HCT116 (cell line): ENCODE results near the gene FAM234A. TPM values are rescaled to one million over a fixed set of nuclear protein-coding genes. Genes with fewer than 3 reads are reported as not detected.

Experiments
- ATAC-seq: fragments of 200-7000 bp; cut with Tn5 transposase; 2 replicates; pipeline ENCODE4 v1.9.1; 2020; ENCODE audit warnings: mild to moderate bottlenecking, moderate library complexity
- BruUV-seq: library from RNA; stranded (reverse); fragments of 400-500 nt; replicated peaks from 2 replicates; lab custom pipeline; 2021; lab: Mats Ljungman, UMichigan
- CTCF ChIA-PET: fragments of 300-600 bp; sonication (Branson Sonifier 250); formaldehyde crosslinking; loops from one replicate; lab custom pipeline; 2021; ENCODE audit warnings: antibody characterized with exemption; lab: Charles Lee
- POLR2A ChIA-PET: fragments of 300-600, 350-600 bp; sonication (Branson Sonifier 250); formaldehyde crosslinking; loops from one replicate; lab custom pipeline; 2021; ENCODE audit warnings: antibody characterized with exemption; lab: Charles Lee
- RAD21 ChIA-PET, 2 experiments: fragments of 300-600 bp; sonication (Branson Sonifier 250); formaldehyde crosslinking; loops; one replicate each; lab custom pipeline; 2023; ENCODE audit warnings: low total read pairs in 2 of 2; ENCODE audit not compliant: uncharacterized antibody in 2 of 2, unreplicated experiment in 2 of 2, low non-redundant PET in 1 of 2; lab: Charles Lee
- DNase-seq: peaks from one replicate; pipeline ENCODE4 v3.0.0-alpha.2; 2010; ENCODE audit warnings: low read depth, low spot score
- H2AFZ ChIP-seq: fragments of 200-600 bp; shearing (Covaris generic), sonication (generic); 2 replicates; pipeline ENCODE4 v1.6.1; 2017; ENCODE audit warnings: low read depth, mixed run types, mixed read lengths, antibody characterized with exemption, low read length; ENCODE audit not compliant: poor library complexity, severe bottlenecking
- H3K27ac ChIP-seq: 2 replicates; pipeline ENCODE4 v1.5.1; 2012; ENCODE audit warnings: low read depth, low read length
- H3K27me3 ChIP-seq: fragments of 200-600 bp; sonication (generic); 2 replicates; pipeline ENCODE4 v1.6.1; 2016; ENCODE audit warnings: mixed run types, low read length, mixed read lengths; ENCODE audit not compliant: insufficient read depth
- H3K36me3 ChIP-seq, 2 experiments: fragments of 200-500 bp in 1 of 2; fragments of 200-600 bp in 1 of 2; sonication (Bioruptor generic) in 1 of 2; sonication (generic) in 1 of 2; 2 replicates each; pipeline versions ENCODE4 v1.5.1 to v1.6.1; 2014 to 2016; ENCODE audit warnings: low read length in 2 of 2, inconsistent platforms in 1 of 2, mixed read lengths in 1 of 2, mixed run types in 1 of 2; ENCODE audit not compliant: insufficient read depth in 2 of 2, control insufficient read depth in 1 of 2
- H3K4me1 ChIP-seq, 2 experiments: fragments of 200-600 bp in 1 of 2; sonication (generic) in 1 of 2; 2 replicates each; pipeline versions ENCODE4 v1.5.1 to v1.6.1; 2012 to 2017; ENCODE audit warnings: low read length in 2 of 2, inconsistent platforms in 1 of 2, mild to moderate bottlenecking in 1 of 2, mixed read lengths in 1 of 2, mixed run types in 1 of 2, moderate library complexity in 1 of 2; ENCODE audit not compliant: insufficient read depth in 2 of 2, control insufficient read depth in 1 of 2
- H3K4me2 ChIP-seq: fragments of 200-600 bp; sonication (generic); 2 replicates; pipeline ENCODE4 v1.6.1; 2017; ENCODE audit warnings: mixed run types, low read length, mixed read lengths
- H3K4me3 ChIP-seq, 2 experiments: fragments of 200-600 bp in 1 of 2; sonication (generic) in 1 of 2; replicated peaks in 1 of 2; 2 replicates each; pipeline ENCODE4 v1.5.1; 2011 to 2016; ENCODE audit warnings: low read length in 2 of 2, control low read depth in 1 of 2, low read depth in 1 of 2, mild to moderate bottlenecking in 1 of 2, mixed read lengths in 1 of 2, mixed run types in 1 of 2
- H3K79me2 ChIP-seq: fragments of 200-600 bp; sonication (generic); 2 replicates; pipeline ENCODE4 v1.6.1; 2017; ENCODE audit warnings: mild to moderate bottlenecking, mixed run types, low read length, moderate library complexity, mixed read lengths; ENCODE audit not compliant: insufficient read depth
- H3K9ac ChIP-seq: fragments of 200-600 bp; sonication (generic); 2 replicates; pipeline ENCODE4 v1.6.1; 2016; ENCODE audit warnings: low read length, mixed read lengths
- H3K9me2 ChIP-seq: fragments of 200-600 bp; sonication (generic), shearing (Covaris generic); 2 replicates; pipeline ENCODE4 v1.6.1; 2017; ENCODE audit warnings: mixed run types, mild to moderate bottlenecking, moderate library complexity; ENCODE audit not compliant: insufficient read depth
- H3K9me3 ChIP-seq, 2 experiments: fragments of 200-500 bp in 1 of 2; fragments of 200-600 bp in 1 of 2; sonication (Bioruptor generic) in 1 of 2; sonication (generic) in 1 of 2; 2 replicates each; pipeline ENCODE4 v1.6.1; 2014 to 2017; ENCODE audit warnings: low read length in 2 of 2, mixed read lengths in 2 of 2, inconsistent platforms in 1 of 2, low read depth in 1 of 2, mild to moderate bottlenecking in 1 of 2, mixed run types in 1 of 2, moderate library complexity in 1 of 2; ENCODE audit not compliant: control insufficient read depth in 1 of 2, insufficient read depth in 1 of 2
- H4K20me1 ChIP-seq: fragments of 200-600 bp; sonication (generic), shearing (Covaris generic); 2 replicates; pipeline ENCODE4 v1.6.1; 2017; ENCODE audit warnings: mixed run types, mild to moderate bottlenecking, moderate library complexity; ENCODE audit not compliant: insufficient read depth
- ATF3 ChIP-seq: IDR thresholded peaks from 2 replicates; pipeline ENCODE4 v1.6.1; 2012
- CBX3 ChIP-seq: IDR thresholded peaks from 2 replicates; pipeline ENCODE4 v1.6.1; 2012; ENCODE audit warnings: low read depth
- CEBPB ChIP-seq: IDR thresholded peaks from 2 replicates; pipeline ENCODE4 v1.6.1; 2012; ENCODE audit warnings: low read depth
- CTCF ChIP-seq, 3 experiments: fragments of 200-600 bp in 1 of 3; sonication (generic) in 1 of 3; IDR thresholded peaks in 2 of 3; conservative IDR thresholded peaks in 1 of 3; 2 replicates each; pipeline ENCODE4 v1.5.1; 2012 to 2017; ENCODE audit warnings: low read depth in 2 of 3, low read length in 2 of 3, antibody characterized with exemption in 1 of 3, borderline replicate concordance in 1 of 3, control low read depth in 1 of 3, mild to moderate bottlenecking in 1 of 3, mixed read lengths in 1 of 3, mixed run types in 1 of 3, moderate library complexity in 1 of 3; ENCODE audit not compliant: insufficient read depth in 1 of 3
- ELF1 ChIP-seq: IDR thresholded peaks from 2 replicates; pipeline ENCODE4 v1.6.1; 2012; ENCODE audit warnings: low read depth, borderline replicate concordance
- EZH2phosphoT487 ChIP-seq: fragments of 200-600 bp; IDR thresholded peaks from 2 replicates; pipeline ENCODE4 v1.6.1; 2018; ENCODE audit warnings: antibody characterized with exemption, borderline replicate concordance
- FOSL1 ChIP-seq: IDR thresholded peaks from 2 replicates; pipeline ENCODE4 v1.6.1; 2012; ENCODE audit warnings: low read depth
- POLR2A ChIP-seq: IDR thresholded peaks from 2 replicates; pipeline ENCODE4 v1.7.0; 2011; ENCODE audit warnings: borderline replicate concordance; ENCODE audit not compliant: insufficient read depth, insufficient read length; ENCODE audit errors: extremely low read depth
- SP1 ChIP-seq: IDR thresholded peaks from 2 replicates; pipeline ENCODE4 v1.6.1; 2012; ENCODE audit warnings: low read depth
- TCF7L2 ChIP-seq: IDR thresholded peaks from 2 replicates; pipeline ENCODE4 v1.7.0; 2011; ENCODE audit warnings: borderline replicate concordance, inconsistent platforms; ENCODE audit not compliant: insufficient read depth, insufficient read length; ENCODE audit errors: extremely low read depth
- YY1 ChIP-seq: IDR thresholded peaks from 2 replicates; pipeline ENCODE4 v1.6.1; 2011; ENCODE audit warnings: low read length, low read depth, moderate library complexity, mild to moderate bottlenecking; ENCODE audit not compliant: insufficient replicate concordance; ENCODE audit errors: extremely low read depth
- ZNF274 ChIP-seq: fragments of 200-500 bp; sonication (Bioruptor generic); IDR thresholded peaks from 2 replicates; pipeline ENCODE4 v1.6.1; 2014; ENCODE audit warnings: mild to moderate bottlenecking, low read depth, low read length, inconsistent platforms
- intact Hi-C: fragments of 100-400 bp; cut with micrococcal nuclease; formaldehyde crosslinking; loops from 2 replicates; pipeline ENCODE4 v1.10.0; 2022
- total RNA-seq: library from RNA; stranded (reverse); gene quantifications from one replicate; pipeline ENCODE4 v1.2.1, GENCODE V29; 2021; ENCODE audit not compliant: unreplicated experiment

The FAM234A gene
- total RNA-seq, 1 experiment from 2014 or later = 36.4 TPM

- TF ChIP-seq ATF3 (no peak), ELF1 (no peak), CEBPB (no peak), CTCF (IDR thresholded peaks at IDR 0.05 in 2 of 3, conservative IDR thresholded peaks at IDR 0.05 in 1 of 3; ENCODE audit: borderline replicate concordance in 1 of 3, insufficient read depth in 1 of 3, low read depth in 2 of 3, low read length in 2 of 3) (no peak), YY1 (no peak), EZH2phosphoT487 (no peak), CBX3 (no peak), SP1 (no peak), POLR2A (no peak), TCF7L2 (no peak), FOSL1 (no peak), ZNF274 (no peak)
- H2AFZ ChIP-seq = no peak overlapping the region
- no peaks in the 10 kb centered on the region for H4K20me1 ChIP-seq
- no peak overlapping the region for H3K27ac ChIP-seq
- H3K4me2 ChIP-seq = no peak overlapping the region
- CTCF ChIA-PET = no interaction called here
- H3K36me3 ChIP-seq = no peaks in the 10 kb centered on the region
- H3K79me2 ChIP-seq = no peaks in the 10 kb centered on the region
- no peak overlapping the region for H3K9ac ChIP-seq
- ATAC-seq (no peak), DNase-seq (no peak)
- H3K9me2 ChIP-seq = no peaks in the 10 kb centered on the region
- no peaks in the 10 kb centered on the region for H3K4me1 ChIP-seq
- POLR2A ChIA-PET = no interaction called here
- no peak overlapping the region for H3K4me3 ChIP-seq
- no TSS peak for BruUV-seq
- intact Hi-C loops = no loop called here
- no peaks in the 10 kb centered on the region for H3K27me3 ChIP-seq
- H3K9me3 ChIP-seq = no peaks in the 10 kb centered on the region
- RAD21 ChIA-PET = no interaction called here
These were observed 25.2 kb downstream of the FAM234A start for GRCh38 chr16:259814-260253.
